DOHH2 (cell line): ENCODE results near the gene TCHH.

Experiments used
- EZH2phosphoT487 ChIP-seq: fragments of 200-600 bp; sonication (generic); IDR thresholded peaks from 2 replicates; pipeline ENCODE4 v1.6.1; 2017; ENCODE audit warnings: borderline replicate concordance, mild to moderate bottlenecking, antibody characterized with exemption, low read length, moderate library complexity, mixed read lengths
- TF ChIP-seq, protein P1 (sequence below): fragments of 200-600 bp; sonication (generic); IDR thresholded peaks from one replicate; pipeline ENCODE4 v1.5.1; 2014; ENCODE audit warnings: antibody characterized with exemption, mild to moderate bottlenecking, low read depth, low read length; ENCODE audit not compliant: poor library complexity, severe bottlenecking

- TF ChIP-seq, protein P1, sequence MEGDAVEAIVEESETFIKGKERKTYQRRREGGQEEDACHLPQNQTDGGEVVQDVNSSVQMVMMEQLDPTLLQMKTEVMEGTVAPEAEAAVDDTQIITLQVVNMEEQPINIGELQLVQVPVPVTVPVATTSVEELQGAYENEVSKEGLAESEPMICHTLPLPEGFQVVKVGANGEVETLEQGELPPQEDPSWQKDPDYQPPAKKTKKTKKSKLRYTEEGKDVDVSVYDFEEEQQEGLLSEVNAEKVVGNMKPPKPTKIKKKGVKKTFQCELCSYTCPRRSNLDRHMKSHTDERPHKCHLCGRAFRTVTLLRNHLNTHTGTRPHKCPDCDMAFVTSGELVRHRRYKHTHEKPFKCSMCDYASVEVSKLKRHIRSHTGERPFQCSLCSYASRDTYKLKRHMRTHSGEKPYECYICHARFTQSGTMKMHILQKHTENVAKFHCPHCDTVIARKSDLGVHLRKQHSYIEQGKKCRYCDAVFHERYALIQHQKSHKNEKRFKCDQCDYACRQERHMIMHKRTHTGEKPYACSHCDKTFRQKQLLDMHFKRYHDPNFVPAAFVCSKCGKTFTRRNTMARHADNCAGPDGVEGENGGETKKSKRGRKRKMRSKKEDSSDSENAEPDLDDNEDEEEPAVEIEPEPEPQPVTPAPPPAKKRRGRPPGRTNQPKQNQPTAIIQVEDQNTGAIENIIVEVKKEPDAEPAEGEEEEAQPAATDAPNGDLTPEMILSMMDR, result no peak
- TF ChIP-seq EZH2phosphoT487, result no peak
Observed at GRCh38 chr1:152089014-152089674, 26.1 kb downstream of the TCHH start, which contains the start of gene TCHHL1.
